Measurements from ENCODE around the gene SAMD5. TPM values are rescaled to one million over a fixed set of nuclear protein-coding genes. Genes with fewer than 3 reads are reported as not detected.

Gene SAMD5
- total and polyA plus RNA-seq, 2 experiments from 2014 or later: 1.9 to 12.6 TPM

- DNase-seq (ENCODE audit: low spot score): no peak
- no peaks in the 10 kb centered on the region for H3K9me3 ChIP-seq (ENCODE audit: low read depth)
- TF ChIP-seq CTCF (IDR thresholded peaks at IDR 0.05; ENCODE audit: poor library complexity) (no peak), EZH2 (IDR thresholded peaks at IDR 0.05; ENCODE audit: borderline replicate concordance) (no peak)
- H3K27me3 ChIP-seq: no peaks in the 10 kb centered on the region
- no peaks in the 10 kb centered on the region for H3K36me3 ChIP-seq (replicated peaks; ENCODE audit: insufficient read depth, low read depth)
- H3K4me3 ChIP-seq: no peak overlapping the region
- no peaks in the 10 kb centered on the region for H3K79me2 ChIP-seq
- WGBS (ENCODE audit: low lambda C conversion rate, missing lambda C conversion rate): 79% methylated on average over 6 of the region's 6 CpGs
- H3K4me1 ChIP-seq (ENCODE audit: insufficient read depth): no peaks in the 10 kb centered on the region
- H3K27ac ChIP-seq: no peak overlapping the region
- no peak overlapping the region for H2AFZ ChIP-seq
- no peak overlapping the region for H3K4me2 ChIP-seq
- H4K20me1 ChIP-seq (ENCODE audit: insufficient read depth, poor library complexity, severe bottlenecking): no peaks in the 10 kb centered on the region
- no peaks in the 10 kb centered on the region for H3K9me2 ChIP-seq (replicated peaks; ENCODE audit: insufficient read depth)
Observed at GRCh38 chr6:147615659-147616456, 107.4 kb downstream of the SAMD5 start.

DNA sequence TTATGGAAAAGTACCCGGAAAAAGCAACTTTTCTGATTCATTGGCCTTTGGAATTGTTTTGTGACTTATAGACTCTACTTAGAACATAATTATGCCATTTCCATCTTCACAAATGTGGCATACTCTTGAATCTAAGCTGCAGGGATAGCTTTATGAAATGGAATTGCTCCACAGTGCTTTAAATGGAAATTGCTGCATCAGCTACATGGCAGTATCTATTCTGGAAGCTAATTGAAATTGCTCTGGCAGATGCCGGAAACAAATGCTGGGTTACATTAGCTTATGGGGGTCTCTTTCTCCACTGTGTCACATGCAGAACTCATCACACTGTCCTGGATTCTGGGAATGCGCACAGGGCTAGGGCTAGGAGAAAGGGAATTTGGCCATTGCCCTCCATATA is 108.9 kb downstream of the SAMD5 start:
- Histone ChIP-seq H2AFZ (no peak overlapping the region), H3K27ac (no peak overlapping the region), H3K9me3 (ENCODE audit: low read depth) (no peaks in the 10 kb centered on the region), H3K27me3 (no peaks in the 10 kb centered on the region), H3K4me2 (no peak overlapping the region), H3K79me2 (no peaks in the 10 kb centered on the region), H3K9me2 (replicated peaks; ENCODE audit: insufficient read depth) (no peaks in the 10 kb centered on the region), H3K36me3 (replicated peaks; ENCODE audit: insufficient read depth, low read depth) (no peaks in the 10 kb centered on the region), H3K4me1 (ENCODE audit: insufficient read depth) (no peaks in the 10 kb centered on the region), H3K4me3 (no peak overlapping the region), H4K20me1 (ENCODE audit: insufficient read depth, poor library complexity, severe bottlenecking) (no peaks in the 10 kb centered on the region)
- WGBS (ENCODE audit: low lambda C conversion rate, missing lambda C conversion rate): 100% methylated on average over 3 of the region's 3 CpGs
- no peak for DNase-seq (ENCODE audit: low spot score)
- TF ChIP-seq CTCF (IDR thresholded peaks at IDR 0.05; ENCODE audit: poor library complexity): no peak
- TF ChIP-seq EZH2phosphoT487 (IDR thresholded peaks at IDR 0.05; ENCODE audit: low read depth, severe bottlenecking, unreplicated experiment): no peak
- TF ChIP-seq EZH2 (IDR thresholded peaks at IDR 0.05; ENCODE audit: borderline replicate concordance): no peak

- 84% methylated on average over 6 of the region's 6 CpGs for WGBS (ENCODE audit: low lambda C conversion rate, missing lambda C conversion rate)
- Histone ChIP-seq H3K79me2 (no peaks in the 10 kb centered on the region), H4K20me1 (ENCODE audit: insufficient read depth, poor library complexity, severe bottlenecking) (no peaks in the 10 kb centered on the region)
Observed at GRCh38 chr6:147618457-147618856, 110.0 kb downstream of the SAMD5 start.

More at GRCh38 chr6:147618457-147618856, 110.0 kb downstream of the SAMD5 start:
- Histone ChIP-seq H2AFZ (no peak overlapping the region), H3K4me1 (ENCODE audit: insufficient read depth) (no peaks in the 10 kb centered on the region), H3K27ac (peak overlapping the region; percentile 51), H3K9me3 (ENCODE audit: low read depth) (no peaks in the 10 kb centered on the region), H3K9me2 (replicated peaks; ENCODE audit: insufficient read depth) (no peaks in the 10 kb centered on the region), H3K4me2 (no peak overlapping the region), H3K4me3 (no peak overlapping the region), H3K36me3 (replicated peaks; ENCODE audit: insufficient read depth, low read depth) (no peaks in the 10 kb centered on the region), H3K27me3 (no peaks in the 10 kb centered on the region)
- TF ChIP-seq EZH2phosphoT487 (IDR thresholded peaks at IDR 0.05; ENCODE audit: low read depth, severe bottlenecking, unreplicated experiment): no peak
- TF ChIP-seq CTCF (IDR thresholded peaks at IDR 0.05; ENCODE audit: poor library complexity): no peak
- TF ChIP-seq EZH2 (IDR thresholded peaks at IDR 0.05; ENCODE audit: borderline replicate concordance): no peak
- DNase-seq (ENCODE audit: low spot score): no peak

All from hepatocyte (in vitro differentiated cells).